GM03348 (cell line): ENCODE measurements around the gene NR6A1.

Source experiments
- DNase-seq: peaks from one replicate; pipeline ENCODE4 v3.0.0; 2012; ENCODE audit warnings: low spot score

Gene NR6A1

DNA sequence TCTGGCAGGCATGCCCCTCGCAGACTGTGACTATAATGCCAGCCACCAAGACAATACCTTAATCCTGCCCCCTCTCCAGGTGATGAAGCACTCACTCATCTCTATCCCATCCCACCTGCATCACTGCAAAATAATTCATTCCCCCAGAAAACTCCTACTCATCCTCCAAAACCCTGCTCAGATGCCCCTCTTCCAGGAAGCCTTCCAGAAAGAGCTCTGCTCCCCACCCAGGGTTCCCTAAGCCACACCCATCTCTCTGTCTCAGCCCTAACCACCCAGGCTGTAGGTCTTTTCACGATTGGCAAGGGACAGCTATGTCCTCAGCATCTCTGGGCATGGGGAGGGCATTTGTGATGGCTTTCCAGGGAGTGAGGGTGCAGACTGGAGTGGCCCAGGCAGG is 281.1 kb downstream of the NR6A1 start:
- no peak for DNase-seq

DNA sequence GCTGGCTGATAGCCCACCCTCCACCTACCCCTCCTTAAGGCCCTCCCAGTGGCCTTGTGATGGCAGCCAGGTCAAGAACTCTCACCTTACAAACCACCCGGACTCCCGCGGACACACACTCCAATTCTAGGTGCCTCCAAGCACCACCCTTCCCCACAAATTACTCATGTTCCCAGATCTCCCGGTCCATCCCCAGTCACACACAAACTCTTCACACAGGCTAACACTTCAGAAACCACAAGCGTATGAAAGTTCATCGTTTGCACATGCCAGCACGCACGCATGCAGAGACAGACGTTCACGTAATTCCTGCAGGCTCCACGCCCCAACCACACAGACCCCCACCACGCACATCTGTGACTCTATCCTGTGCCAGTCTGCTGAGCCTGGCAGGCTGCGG is 281.9 kb downstream of the NR6A1 start:
- DNase-seq = peak; percentile 48

DNA sequence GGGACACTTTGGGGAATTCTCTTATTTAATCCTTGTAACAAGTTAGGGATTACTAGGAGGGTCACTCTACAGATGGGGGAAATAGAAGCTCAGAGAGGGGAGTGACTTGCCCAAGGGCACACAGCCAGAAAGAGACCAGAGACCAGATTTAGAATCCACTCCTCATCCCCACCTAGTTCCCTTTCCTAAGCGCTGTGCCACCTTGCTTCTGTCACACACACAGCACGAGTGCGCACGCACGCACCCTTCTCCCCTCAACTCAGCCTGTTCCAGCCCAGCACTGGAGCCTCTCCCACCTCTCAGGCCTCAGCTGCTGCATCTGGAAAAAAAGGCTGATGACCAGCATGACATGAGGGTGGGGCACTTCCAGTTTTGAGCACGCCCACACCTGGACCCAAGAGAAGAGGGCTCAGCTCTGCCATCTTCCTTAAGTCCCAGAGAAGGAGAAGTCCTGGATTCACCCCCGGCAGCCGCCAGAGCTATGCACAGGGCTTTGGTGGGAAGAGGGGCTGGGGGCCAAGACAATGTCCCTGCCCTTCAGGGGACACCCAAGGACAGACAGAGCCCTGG is 282.4 kb downstream of the NR6A1 start:
- no peak for DNase-seq

DNA sequence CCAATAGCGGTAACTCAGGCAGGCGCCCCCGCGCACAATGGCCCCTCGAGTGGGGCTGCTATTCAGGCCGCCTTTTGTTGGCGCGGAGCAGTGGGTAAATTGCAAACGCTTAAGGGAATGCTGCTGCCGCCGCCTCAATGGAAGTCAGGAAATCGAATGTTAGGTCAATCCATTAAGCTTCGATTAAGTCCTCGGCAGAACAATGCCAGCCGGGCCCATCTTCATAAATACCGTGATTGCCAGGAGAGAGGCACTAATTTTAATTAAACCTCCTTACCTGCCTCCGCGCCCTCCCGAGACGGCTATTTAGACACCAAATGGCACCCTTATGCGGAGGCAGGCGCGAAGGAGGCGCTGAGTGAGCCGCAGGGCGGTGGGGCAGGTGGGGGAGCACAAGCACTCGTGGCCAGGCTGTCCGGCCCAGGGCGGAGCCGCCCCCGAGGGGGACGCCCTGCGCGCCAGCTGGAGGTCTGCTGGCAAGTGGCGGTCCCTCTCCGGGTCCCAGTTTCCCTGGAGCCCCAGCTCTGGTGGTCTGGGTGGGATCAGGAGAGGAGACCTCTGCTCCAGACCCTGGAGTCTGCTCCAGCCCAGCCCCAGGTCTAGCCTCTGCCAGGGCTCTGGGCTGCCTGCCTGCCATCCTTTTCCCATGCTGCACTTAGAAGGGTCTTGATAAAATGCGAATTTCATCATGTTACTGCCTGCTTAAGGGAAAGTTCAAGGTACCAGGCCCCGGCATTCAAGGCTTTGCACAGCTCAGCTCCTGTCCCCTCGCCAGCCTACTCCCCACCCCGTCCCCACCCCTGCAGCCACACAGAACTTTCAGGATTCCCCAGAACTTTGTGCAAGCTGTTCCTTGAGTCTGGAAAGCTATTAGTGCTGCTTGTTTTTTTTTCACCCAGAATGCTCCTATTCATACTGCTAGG is 283.6 kb downstream of the NR6A1 start:
- no peak for DNase-seq

DNA sequence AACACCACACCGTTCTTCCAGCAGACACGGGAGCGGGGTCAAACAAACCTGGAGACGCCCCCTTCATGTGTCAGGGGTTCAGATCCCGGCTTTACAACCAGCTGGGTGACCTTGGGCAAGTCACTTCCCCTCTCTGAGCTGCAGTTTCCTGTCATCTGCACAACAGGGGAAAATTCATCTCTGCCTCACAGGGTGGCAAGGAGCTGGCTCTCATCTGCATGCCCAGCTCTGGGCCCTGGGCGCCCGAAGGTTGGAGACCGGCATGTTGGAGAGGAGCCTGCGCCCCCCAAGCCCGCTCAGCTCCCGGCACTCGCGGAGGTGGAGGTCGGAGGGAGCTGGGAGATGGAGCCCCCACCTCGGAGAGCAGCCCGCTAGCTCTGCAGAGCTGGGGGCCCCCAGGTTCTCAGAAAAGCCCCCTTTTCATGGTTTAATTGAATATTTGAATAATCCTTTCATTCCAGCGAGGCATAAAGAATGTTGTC is 284.3 kb downstream of the NR6A1 start:
- DNase-seq = no peak

DNA sequence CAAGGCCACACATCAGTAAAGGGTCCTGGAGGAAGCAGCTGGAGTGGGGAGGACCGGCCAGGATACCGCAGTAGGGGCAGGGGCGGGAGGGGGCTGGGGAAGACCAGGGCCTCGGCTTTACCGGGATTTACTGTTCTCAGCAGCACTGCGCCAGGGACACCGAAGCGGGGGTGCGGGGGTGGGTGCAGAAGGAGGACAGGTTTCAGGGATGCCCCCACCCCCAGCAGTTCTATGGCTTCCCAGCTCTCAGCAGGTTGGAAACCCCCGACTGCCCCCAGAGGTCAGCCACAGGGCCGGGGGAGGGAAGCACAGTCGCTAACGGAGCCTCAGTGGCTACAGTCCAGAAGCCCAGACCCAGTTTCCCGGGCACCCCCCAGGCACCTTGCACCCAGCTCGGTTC is 285.2 kb downstream of the NR6A1 start:
- DNase-seq = no peak

DNA sequence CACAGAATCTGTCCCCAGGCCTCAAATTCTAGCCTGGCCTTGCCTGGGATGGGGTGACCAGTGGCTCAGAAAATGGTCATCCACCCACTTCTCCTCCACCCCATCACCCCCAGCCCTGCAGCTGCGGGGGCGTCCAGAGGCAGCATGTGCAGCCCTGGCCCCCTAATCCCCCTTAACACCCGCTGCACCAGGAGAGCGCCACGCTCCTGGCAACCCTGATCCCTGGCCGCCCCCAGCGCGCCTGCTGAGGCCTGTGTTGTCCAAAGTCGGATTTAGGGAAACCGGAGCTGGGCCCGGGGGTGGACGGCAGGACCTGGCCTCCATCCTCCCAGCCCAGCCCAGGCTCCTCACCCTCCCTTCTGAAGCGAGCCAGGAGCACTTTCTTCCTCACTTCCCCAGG is 285.9 kb downstream of the NR6A1 start:
- DNase-seq = no peak

DNA sequence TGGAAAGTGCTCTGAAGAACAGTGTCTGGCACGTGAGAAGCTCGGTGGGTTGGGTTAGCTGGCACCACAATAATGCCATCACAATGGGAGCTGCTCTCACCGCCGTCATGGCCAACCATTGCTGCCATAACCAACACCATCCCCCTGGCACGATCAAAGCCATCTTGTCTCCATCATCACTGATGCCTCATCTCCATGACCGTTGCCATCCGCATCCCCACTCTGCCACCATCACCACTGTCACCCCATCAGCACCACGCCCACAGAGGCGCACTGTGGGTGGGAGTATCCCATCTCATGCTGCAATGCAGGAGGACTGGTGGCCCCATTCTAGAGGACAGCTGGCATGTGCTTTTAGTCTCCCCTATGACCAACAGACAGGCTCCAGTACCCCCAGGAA is 287.6 kb downstream of the NR6A1 start:
- no peak for DNase-seq

DNA sequence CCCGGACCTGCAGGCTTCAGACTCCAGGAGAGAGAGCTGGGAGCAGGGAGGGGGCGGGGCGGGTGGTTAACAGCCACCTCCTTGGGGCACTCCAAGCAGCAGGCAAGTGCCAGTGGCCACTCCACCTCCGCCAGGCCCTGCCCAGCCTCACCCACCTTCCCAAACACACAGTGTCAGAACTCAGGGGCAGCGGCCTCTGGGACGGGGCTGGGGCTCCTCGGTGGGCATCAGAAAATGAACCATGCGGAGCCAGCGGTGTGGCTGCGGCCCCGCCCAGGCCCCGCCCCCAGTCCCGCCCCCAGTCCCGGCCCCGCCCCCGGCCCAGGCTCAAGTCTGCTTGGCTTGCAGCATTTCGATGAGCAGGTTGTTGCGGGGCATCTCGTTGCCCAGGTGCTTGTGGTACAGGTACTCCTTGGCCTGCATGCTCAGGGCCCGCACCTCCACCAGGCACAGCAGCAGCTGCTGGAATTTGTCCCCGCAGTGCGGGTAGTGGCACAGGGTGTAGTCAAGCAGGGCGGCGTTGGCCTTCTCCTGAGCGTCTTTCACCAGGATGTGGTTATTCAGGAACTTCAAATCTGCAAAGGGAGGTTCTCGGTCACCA is 288.6 kb downstream of the NR6A1 start:
- no peak for DNase-seq

DNA sequence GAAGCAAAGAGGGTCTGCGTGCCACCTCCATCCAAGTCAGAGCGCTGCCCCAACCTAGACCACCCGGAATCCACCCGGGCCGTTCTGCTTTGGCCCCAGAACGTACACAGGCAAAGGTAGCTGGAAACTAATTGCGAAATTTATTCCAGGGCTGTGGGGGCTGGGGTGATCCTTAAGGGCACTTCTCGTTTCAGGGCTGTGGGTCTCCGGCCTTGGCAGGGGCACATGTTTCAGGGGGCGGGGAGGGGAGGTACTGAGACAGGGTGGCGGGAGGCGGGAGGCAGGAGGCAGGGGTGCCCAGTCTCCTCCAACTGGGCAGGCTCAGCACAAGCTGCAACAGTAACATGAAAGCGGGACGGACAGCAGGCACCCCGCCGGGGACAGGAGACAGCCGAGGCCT is 290.0 kb downstream of the NR6A1 start:
- no peak for DNase-seq

DNA sequence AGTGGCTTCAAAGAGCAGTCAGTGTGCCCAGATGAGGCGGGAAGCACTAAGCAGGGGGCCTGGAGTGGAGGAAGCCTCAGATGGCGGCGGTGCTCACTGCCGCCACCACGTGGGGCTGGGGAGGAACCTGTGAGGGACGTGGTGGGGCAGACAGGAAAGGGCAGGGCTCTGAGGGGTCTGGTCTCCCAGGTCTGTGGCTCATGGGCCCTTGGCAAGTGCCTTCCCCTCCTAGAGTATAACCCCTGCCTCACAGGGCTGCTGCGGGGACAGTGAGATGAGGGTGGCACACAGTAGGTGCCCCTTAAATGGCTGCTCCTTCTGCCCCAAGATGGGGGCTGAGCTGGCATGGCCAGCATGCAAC is 290.5 kb downstream of the NR6A1 start:
- peak; percentile 76 for DNase-seq

DNA sequence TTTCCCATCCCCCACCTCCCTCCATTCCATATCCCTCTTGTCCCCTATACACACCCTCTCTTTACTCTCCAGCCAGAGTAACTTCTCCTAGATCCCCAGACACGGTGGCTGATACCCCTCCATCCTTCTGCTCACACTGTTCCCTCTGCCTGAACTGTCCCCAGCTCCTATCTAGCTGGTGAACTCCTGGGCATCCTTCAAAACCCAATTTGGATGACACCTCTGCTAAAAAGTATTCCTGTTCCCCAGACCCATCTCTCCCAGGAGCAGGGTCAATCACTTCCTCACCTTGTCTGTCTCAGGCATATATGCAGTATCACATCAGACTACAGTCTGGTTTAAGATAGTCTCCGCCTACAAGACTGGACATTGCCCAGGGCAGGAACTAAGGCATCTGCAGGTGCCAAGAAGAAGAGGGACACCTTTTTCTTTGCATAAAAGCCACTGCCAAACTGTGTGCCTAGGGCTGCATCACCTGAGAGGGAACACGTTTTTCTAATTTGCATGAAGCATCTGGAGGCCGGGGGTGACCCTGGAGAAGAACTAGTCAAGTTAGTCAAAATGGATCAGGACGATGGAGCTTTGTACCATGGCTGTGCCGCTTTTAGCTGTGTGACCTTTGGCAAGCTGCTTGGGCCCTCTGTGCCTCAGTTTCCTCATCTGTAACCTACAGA is 291.0 kb downstream of the NR6A1 start:
- no peak for DNase-seq

DNA sequence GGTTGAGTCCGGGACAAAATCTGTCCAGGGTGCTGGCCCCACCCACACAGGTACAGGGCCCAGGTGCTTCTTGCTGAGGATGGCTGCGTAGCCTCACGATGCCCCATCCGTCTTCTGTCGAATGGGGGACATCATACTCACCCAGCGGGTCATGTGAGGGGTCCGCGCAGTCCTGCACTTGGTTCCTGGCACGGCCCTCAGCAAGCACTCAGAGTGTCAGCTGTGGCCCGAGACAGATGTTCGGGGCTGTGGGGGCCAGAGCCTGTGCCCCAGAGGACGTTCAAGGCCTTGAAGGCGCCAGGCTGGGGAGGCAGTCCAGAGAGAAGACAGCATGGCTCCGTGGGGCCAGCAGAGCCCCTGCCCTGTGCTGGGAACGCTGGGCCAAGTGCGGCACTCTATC is 291.7 kb downstream of the NR6A1 start:
- DNase-seq = no peak

DNA sequence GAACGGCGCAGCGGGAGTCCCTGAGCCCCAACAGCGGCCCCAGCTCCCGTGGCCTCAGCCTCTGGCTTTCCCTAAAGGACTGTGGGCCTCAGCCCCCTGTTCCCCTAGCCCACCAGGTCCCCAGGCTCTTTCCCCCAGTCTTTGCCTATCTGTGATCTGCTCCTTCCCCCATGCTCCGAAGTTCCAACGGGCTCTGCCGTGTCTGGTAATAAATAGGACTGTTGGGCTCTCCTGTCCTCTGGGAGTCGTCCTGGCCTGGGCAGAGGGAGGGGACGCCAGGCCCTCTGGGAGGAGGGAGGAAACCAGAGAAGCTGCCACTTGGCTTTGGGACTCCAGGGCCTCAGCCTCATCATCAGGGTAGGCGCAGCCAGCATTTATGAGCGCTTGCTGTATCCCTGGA is 292.8 kb downstream of the NR6A1 start:
- DNase-seq = no peak

DNA sequence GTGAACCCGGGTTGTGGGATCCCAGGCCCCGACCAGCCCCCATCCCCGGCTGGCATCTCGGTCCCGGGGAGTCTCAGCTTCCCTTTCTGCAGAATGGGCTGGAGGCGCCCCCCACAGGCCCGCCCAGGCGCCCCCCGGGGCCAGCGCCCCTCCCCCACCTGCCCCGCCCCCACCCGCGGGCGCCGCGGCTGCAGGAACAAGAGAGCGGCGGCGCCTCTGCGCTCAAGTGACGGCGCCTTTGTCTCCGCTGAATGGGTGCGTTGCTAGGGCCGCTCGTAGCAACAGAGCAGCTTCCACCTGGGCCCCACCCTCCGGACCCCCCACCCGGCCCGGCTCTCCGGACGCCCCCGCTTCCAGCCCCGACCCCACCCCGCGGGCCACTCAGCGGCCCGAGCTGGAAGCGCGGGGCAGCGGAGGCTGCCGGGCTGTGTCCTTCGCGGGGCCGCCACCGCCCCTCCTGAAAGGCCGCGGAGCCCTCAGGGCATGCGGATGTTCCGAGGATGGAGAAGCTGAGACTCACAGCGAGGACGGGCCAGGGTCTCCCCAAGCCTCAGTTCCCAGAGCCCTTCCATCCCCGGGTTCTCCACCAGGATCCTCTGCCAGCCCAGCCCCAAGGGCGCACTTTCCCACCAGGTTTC is 293.3 kb downstream of the NR6A1 start:
- DNase-seq = no peak

DNA sequence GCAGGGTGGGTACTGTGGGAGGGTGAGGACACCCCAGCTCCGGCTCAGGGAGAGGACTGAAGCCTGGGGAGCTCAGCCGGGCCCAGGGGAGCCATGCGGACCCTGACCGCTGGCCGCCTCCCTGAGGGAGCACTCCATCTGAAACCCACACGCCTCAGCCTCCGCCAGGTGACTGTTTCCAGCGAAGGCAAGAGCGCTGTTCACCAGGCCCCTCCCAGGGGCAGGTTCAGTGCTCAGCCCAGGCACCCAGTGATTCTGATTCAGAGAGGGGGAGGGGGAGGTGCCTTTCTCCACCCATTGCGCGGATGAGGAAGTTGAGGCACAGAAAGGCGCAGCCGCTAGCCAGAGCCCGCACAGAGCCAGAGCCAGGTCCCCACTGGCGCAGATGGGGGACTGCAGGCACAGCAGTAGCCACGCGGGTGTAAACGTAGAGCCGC is 293.9 kb downstream of the NR6A1 start:
- no peak for DNase-seq

DNA sequence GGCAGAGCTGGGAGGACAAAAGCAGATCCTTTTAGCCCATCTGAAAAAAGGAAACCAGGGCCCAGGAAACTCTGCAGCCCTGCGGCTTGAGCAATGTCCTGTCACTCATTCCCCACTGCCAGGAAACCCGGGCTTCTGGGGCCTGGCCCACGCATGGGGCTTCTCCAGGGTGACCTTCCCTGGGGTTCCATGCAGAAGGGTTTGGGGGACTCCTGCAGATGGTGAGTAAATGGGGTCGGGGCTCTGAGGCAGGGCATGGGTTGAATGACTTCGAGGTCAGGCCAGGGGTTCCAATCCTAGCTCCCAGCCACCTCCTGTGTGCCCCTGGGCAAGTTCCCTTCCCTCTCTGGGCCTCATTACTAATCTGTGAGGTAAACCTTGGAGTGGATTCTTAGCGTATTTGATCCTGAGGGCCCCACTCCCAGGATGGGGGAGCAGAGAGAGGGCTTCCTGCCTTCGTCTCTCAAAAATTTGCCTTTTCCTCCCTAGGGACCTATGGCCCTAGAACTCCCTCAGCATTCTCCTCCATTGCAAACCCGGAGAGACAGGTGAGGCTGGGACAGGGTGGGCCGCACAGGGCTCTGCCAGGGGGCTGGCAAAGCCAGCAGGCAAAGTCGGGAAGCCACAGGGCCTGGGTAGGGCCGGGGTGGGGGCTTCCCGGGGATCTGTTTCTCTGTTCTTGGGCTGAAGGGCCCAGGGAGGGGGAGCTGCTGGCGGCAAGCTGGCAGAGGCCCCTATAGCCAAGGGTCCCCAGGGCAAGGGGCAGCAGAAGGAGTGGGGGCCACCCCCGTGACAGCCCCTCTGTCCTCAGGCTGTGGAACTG is 295.0 kb downstream of the NR6A1 start:
- DNase-seq = no peak

DNA sequence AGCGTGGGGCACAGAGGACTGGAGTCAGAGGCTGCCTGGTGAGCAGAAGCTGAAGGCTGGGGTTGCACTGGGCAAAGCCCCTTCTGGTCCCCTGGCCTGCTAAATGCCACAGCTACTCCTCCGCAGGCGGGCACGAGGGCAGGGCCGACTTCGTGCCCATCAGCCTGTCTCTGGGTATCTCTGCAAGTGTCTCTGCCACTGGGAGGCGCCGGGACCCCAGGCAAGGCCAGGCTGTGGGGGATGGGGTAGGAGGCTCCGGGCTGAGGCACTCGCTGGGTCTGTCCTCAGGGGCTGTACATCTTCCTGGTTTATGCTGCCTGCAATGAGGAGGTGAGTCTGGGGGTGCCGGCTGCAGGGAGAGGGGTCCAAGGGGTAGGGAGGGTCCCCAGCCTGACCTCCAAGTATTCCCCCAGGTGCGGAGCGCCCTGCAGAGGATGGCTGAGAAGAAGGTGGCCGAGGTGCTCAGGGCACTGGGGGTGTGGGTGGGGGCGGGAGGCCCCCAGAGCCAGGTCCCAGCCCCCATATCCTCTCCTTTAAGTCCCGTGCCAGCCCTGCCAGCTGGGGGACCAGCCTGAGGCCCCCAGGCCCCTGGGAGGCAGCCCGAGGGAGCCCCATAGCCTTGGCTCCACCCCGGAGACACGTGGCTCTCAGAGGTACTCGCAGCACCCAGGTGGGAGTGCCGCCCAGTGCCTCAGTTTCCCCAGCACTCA is 295.8 kb downstream of the NR6A1 start:
- no peak for DNase-seq

DNA sequence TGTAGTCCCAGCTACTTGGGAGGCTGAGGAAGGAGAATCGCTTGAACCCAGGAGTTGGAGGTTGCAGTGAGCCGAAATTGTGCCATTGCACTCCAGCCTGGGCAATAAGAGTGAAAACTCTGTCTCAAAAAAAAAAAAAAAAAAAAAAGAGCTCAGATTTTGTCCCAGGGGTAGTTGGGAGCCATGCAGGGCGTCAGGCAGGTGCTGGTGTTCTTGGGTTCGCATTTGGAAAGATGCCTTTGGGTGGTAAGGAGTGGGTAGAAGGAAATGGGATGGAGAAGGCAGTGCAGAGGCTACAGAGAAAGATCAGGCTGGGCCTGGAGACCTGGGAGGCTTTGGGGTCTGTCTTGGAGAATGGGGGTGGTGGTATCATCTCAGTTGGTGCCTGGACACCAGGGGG is 297.0 kb downstream of the NR6A1 start:
- no peak for DNase-seq

DNA sequence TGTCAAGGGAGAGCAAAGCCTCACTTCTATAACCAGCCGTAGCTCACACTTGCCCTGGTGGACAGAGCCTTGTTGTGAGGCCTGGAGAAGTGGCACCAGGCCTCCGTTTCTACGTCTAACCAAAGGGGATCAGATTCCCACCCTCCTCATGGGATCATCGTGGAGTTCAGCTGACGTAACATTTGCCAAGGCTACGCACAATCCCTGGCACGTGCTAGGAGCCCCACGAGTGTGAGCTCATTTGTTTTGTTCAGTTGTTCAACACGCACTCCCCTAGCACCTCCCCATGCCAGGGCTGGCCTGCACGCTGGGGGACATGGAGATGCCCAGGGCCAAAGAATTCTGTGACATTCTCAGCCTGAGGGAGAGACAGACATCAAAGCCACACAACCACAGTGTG is 297.8 kb downstream of the NR6A1 start:
- no peak for DNase-seq

DNA sequence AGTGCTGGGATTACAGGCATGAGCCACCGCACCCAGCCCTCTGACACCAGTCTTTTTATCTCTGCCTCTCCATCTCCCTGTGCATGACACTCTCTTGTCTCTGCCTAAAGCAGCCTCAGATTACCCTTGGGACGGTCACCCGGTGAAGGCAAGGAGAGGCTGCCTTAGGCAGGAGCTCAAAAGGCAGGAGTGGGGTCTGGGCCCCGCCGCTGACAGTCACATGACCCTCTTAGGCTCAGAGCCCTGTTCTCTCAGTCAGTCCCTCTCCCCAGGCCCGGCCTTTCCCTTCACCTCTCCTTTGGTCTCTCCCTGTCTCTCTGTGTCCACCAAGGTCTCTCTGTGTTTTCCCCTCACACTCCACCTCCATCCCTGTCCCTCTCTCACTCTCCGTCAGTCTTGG is 298.3 kb downstream of the NR6A1 start:
- no peak for DNase-seq
